IPS-NIHi7 (cell line): ENCODE results near the gene CTIF.
"Not testable (repeated sequence)": the region's sequence is repeated elsewhere in the genome, so short reads cannot be mapped to it uniquely, and the experiment has no call there.

ENCODE experiments used
- DNase-seq: peaks from one replicate; pipeline ENCODE4 v3.0.0; 2012; ENCODE audit warnings: mixed read lengths; ENCODE audit errors: extremely low spot score

The CTIF gene

DNA sequence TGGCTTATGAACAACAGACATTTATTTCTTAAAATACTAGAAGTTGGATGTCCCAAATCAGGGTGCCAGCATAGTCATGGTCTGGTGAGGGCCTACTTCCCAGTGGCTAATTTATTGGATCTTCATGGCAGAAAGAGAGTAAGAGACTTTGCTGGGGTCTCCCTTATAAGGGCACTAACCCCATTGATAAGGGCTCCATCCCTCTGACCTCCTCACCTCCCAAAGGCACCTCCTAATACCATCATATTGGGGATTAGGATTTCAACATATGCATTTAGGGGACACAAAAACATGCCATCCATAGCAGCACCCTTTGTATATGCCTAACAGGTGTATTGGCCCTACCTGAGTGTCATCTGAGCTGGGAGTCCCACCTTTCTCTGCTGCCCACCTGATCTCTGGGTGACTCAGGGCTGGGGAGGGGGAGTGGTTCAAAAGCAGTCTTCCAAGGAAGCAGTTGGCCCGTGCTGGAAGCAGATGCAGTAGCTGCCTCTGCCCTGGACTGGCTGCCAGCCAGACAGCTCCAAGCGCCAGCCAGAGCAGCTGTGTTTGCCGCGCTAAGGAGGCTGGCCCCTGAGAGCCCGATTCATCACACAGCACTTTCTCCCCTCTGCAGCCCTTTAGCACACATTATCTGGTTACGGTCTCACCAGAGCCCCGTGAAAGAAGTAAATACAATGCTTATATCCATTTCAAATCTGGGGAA, 327.4 kb downstream of the CTIF start:
- no peak for DNase-seq

- no peak for DNase-seq
Measured at GRCh38 chr18:48866856-48867255, 328.0 kb downstream of the CTIF start.

DNA sequence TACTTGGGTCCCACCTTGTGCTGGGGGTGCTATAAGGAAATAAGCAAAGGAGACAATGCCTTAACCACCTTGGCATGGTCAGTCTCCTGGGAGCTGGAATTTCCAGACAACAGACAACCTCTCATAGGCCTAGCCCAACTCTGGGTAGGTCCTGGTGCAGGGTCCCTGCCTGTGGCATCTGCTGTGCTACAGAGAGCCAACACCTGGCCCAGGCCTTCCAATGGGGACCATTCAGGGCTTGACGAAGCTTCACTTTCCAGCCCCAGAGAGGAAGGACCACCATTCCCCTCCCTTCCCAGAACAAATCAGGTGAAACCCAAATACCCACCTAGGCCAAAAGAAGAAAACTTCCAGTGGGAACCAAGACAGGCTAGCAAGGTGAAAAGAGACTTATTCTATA, 329.1 kb downstream of the CTIF start:
- no peak for DNase-seq

GRCh38 chr18:48868468-48869466, 329.9 kb downstream of the CTIF start:
- no peak for DNase-seq

GRCh38 chr18:48869591-48869990, 330.8 kb downstream of the CTIF start:
- DNase-seq: no peak

- DNase-seq: not testable (repeated sequence)
Measured at GRCh38 chr18:48870926-48871325, 332.1 kb downstream of the CTIF start.

- no peak for DNase-seq
Measured at GRCh38 chr18:48871391-48872166, 332.7 kb downstream of the CTIF start.

DNA sequence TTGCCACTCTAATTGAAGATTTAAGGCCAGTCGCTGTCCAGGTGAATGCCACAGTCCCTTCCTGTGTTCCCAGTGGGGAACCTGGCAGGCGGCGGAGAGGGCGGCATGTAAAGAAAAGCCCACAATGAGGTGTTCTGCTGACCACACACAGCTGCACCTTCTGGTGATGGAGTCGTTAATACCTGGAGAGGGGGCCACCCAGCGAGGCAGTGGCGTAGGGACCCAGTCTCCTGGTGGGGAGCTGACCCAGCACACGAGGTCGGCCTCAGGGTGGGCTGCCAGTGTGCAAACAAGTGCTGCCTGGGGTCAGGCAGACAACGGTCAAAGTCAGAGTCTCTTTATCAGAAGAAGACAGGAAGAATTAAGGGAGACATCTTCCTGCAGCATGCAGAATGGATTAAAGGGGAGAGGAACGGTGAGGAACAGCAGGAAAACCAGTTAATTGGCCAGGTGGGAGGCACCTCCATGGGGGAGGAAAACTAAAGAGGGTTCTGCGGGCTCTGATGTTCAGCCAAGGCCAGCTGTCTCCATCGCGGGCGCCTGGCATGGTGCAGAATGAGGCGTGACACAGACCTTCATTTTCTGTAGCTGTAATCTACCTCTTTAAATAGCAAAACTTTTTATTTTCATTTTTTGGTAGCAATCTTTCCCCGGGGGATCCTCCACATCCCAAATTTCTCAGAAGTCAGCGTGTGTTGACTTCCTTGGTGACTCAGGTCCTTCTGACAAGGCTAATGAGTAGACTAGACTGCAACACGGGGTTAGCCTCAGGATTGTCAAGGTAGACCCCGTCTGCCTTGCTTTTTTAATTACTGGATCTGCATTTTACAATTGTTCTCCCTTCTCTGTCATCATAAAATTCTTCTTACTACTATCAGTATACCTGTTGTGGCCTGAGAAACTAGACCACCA, 333.7 kb downstream of the CTIF start:
- no peak for DNase-seq

- DNase-seq: no peak
Measured at GRCh38 chr18:48874233-48874632, 335.4 kb downstream of the CTIF start.

- DNase-seq: no peak
Measured at GRCh38 chr18:48874701-48875162, 335.9 kb downstream of the CTIF start.

- DNase-seq: no peak
Measured at GRCh38 chr18:48875314-48875941, 336.6 kb downstream of the CTIF start.

DNA sequence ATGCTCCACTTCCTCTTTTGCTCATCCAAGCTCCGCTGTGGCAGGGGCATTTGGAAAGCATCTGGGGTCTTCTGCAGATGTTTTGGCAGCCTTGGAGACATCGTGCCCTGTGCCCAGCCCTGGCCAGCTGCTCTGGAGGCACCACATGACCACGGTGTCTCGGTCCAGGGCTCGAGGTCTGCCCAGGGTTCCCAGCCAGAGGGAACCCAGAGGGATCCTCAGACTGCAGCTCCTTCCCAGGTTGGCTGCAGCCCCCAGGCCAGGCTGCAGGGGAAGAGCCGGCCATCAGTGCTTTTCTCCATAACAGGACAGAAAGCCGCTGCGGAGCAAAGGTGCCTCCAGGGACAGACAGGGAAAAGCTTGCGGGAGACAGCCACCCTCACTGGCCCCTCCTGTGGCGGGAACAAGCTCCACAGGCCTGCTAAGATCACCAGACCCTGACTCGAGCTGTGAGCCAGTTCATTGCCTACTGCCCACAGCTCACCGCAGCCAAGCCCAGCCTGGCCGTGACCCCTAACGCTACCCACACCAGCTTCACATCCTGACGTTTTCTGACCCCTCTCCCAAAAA, 337.2 kb downstream of the CTIF start:
- peak; percentile 58 for DNase-seq

DNA sequence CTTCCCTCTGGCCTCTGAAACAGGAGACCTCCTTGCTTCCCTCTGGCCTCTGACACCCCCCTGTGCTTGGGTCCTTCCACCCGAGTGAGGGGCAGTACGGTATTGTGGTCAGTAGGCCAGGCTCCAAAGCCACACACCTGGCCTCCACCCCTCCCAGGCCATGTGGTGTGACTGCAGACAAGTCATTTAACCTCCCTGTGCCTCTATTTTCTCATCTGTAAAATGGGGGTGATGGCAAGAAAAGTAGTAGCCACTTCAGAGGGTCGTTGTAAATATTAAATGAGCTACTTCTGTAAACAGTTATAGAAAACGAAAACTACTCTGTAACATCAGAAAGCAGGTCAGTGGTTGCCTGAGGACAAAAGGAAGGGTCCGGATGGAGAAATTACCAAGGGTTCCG, 337.8 kb downstream of the CTIF start:
- DNase-seq: no peak

DNA sequence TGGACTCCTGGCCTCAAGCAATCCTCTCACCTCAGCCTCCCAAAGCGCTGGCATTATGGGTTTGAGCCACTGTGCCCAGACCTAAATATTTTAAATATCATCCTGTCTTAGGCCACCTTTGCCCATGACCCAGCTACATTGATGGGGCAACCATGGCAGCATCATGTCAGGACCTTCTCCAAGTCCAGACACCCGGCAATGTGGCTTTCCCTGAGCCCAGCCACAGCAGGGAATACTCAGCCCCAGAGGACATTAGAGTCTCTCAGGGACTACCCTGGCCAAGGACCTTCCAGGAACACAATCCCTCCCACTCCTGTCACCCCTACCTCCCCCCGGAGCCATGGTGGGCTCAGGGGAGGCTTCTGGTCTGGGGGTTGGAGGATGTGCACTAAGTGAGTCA, 339.1 kb downstream of the CTIF start:
- DNase-seq: no peak

- DNase-seq: no peak
Measured at GRCh38 chr18:48878471-48878870, 339.6 kb downstream of the CTIF start.

- peak; percentile 80 for DNase-seq
Measured at GRCh38 chr18:48879008-48879431, 340.2 kb downstream of the CTIF start.

- DNase-seq: no peak
Measured at GRCh38 chr18:48880931-48881330, 342.1 kb downstream of the CTIF start.

- no peak for DNase-seq
Measured at GRCh38 chr18:48882379-48882778, 343.5 kb downstream of the CTIF start.

DNA sequence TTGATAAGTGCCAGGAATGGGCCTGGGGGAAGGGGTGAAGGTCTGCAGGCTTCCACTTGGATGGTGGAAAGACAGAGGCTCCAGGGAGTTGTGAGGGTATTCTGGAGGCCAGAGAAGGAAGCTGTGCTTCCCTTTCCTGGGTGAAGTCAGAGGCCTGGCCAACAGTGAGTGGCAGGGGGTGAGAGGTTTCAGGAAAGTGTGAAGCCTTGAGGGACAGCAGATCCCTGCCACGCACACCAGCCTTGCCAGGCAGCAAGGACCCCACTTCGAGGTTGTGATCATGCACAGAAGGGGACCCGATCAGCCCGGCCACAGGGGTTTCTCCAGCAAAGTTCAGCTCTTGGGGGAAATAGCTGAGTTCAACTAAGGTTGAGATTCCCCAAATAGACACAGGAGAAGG, 345.5 kb downstream of the CTIF start:
- no peak for DNase-seq

DNA sequence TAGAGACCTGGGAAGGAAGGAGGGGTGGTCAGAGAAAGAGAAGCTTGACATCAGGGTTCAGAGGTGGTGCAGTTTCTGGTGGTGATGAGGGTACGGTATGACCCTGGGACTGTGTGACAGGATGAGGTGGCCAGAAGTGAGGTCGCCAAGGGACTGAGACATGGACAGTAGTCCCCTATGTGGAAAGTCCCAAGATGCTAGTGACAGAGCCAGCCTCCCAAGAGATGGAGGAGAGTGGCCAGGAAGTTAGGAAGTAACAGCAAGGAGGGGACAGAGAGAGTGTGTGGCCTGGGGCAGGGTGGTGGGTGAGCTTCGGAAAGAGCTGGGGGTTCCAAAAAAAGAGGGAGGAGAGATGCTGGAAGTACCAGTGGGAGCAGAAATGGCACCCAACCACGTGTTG, 345.9 kb downstream of the CTIF start:
- no peak for DNase-seq
